Activated naive CD8-positive, alpha-beta T cell (primary cell): ENCODE data around the gene RASAL3.
"Not testable (repeated sequence)": the region's sequence is repeated elsewhere in the genome, so short reads cannot be mapped to it uniquely, and the experiment has no call there.

Source experiments
- H3K27ac Mint-ChIP-seq: one replicate; pipeline ENCODE4 v1.8.0; 2021; ENCODE audit warnings: mixed read lengths
- H3K27me3 Mint-ChIP-seq: one replicate; pipeline ENCODE4 v1.8.0; 2021; ENCODE audit warnings: mixed read lengths
- H3K36me3 Mint-ChIP-seq: one replicate; pipeline ENCODE4 v1.8.0; 2021; ENCODE audit warnings: mixed read lengths
- H3K4me1 Mint-ChIP-seq: one replicate; pipeline ENCODE4 v1.8.0; 2021; ENCODE audit warnings: low read depth, mixed read lengths
- H3K4me3 Mint-ChIP-seq: one replicate; pipeline ENCODE4 v1.8.0; 2021; ENCODE audit warnings: mild to moderate bottlenecking, mixed read lengths
- H3K9me3 Mint-ChIP-seq: one replicate; pipeline ENCODE4 v1.8.0; 2021; ENCODE audit warnings: low read depth, mixed read lengths

RASAL3 gene

DNA sequence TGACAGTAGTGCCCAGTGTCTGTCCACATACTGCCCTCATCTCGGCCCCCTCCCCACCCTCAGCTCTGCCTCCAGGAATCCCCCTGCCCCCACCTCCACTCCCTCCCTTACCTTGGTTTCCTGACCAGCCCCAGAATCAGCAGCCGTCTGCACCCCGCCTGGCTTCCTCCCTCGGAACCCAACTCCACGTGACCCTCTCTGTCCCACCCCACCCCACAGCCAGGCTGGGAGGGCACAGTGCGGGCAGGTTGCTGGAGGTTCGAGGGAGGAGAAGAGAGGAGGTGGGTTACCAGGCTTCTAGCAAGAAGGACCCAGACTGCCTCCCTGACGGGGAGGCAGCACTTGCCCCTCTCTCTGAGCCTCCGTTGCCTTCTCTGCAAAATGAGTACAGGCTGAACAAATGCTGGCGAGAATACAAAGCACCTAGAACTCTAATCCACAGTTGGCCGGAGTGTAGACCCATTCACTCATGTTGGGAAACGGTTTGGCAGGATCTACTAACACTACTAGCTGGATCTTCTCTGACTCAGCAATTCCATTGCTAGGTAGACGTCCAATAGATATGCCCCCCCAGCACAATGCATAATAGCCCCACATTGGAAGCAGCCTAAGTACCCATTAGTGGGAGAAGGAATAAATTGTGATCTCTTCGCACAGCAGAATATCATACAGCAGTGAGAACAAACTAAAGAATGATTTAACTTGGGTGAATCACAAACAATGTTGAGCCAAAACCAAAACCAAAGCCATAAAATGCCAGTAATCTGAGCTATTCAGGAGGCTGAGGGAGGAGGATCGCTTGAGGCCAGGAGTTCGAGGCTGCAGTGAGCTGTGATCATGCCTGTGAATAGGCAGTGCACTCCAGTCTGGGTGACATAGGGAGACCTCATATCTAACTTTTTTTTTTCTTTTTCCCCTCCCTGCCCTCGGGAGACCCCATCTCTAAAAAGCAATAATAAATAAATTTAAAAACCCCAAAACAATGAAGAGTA lies at the start of gene RASAL3:
RASAL3 (minus strand) TSS at position 151 of the 992 bp plus-strand sequence. CDS start 186 bp downstream, outside the sequence.
- Mint-ChIP-seq H3K4me3 (peak within 1 kb of the TSS; percentile 94), H3K27me3 (no peaks in the 10 kb centered on the region), H3K4me1 (peaks cover 70% of the 10 kb centered on the region), H3K27ac (peak within 1 kb of the TSS; percentile 95), H3K36me3 (peaks cover 4% of the 10 kb centered on the region), H3K9me3 (no peaks in the 10 kb centered on the region)

- peaks cover 4% of the 10 kb centered on the region for H3K9me3 Mint-ChIP-seq
- peaks cover 4% of the 10 kb centered on the region for H3K36me3 Mint-ChIP-seq
- no peak overlapping the region for H3K4me3 Mint-ChIP-seq
- peaks cover 47% of the 10 kb centered on the region for H3K4me1 Mint-ChIP-seq
- no peaks in the 10 kb centered on the region for H3K27me3 Mint-ChIP-seq
- no peak overlapping the region for H3K27ac Mint-ChIP-seq
Observed at GRCh38 chr19:15511671-15512424, 47.5 kb upstream of the RASAL3 start.

DNA sequence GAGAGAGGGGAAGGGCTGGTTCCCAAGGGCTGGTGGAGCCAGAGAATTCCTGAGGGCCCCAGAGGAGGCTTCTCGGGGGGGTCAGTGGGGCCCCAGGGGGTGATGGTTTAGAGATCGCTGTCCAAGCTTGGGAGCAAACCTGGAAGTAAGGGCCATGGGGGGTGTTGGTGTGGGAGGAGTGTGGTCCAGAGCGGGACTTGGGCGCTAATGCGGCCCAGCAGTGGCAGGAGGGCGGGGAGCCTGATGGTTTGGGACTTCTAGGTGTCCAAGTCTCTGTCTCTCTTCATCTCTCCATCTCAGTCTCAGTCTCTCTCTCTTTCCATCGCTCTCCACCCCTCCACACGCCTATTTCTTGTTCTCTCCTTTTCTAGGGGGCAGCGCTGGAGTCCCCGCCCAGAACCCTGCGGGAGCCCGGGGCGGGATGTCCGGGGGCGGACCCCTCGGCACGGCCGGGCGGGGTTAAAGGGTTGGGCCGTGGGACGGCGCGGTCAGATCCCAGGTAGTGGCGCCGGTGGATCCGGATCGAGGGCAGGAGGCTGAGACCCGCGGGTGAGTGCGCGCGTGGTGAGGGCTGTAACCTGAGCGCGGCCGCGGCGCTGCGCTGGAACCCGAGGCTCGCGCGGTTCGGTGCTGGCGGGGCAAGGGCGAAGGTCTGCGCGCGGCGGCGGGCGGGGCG lies 43.8 kb upstream of the RASAL3 start, which contains the start of gene CYP4F22:
CYP4F22 (plus strand) TSS at position 491 of the 676 bp plus-strand sequence. CDS start 16,812 bp downstream, outside the sequence.
- no peaks in the 10 kb centered on the region for H3K36me3 Mint-ChIP-seq
- H3K27ac Mint-ChIP-seq, result no peak within 1 kb of the TSS
- H3K9me3 Mint-ChIP-seq, result no peaks in the 10 kb centered on the region
- H3K4me3 Mint-ChIP-seq, result peak within 1 kb of the TSS; percentile 85
- peaks cover 26% of the 10 kb centered on the region for H3K4me1 Mint-ChIP-seq
- H3K27me3 Mint-ChIP-seq, result no peaks in the 10 kb centered on the region

DNA sequence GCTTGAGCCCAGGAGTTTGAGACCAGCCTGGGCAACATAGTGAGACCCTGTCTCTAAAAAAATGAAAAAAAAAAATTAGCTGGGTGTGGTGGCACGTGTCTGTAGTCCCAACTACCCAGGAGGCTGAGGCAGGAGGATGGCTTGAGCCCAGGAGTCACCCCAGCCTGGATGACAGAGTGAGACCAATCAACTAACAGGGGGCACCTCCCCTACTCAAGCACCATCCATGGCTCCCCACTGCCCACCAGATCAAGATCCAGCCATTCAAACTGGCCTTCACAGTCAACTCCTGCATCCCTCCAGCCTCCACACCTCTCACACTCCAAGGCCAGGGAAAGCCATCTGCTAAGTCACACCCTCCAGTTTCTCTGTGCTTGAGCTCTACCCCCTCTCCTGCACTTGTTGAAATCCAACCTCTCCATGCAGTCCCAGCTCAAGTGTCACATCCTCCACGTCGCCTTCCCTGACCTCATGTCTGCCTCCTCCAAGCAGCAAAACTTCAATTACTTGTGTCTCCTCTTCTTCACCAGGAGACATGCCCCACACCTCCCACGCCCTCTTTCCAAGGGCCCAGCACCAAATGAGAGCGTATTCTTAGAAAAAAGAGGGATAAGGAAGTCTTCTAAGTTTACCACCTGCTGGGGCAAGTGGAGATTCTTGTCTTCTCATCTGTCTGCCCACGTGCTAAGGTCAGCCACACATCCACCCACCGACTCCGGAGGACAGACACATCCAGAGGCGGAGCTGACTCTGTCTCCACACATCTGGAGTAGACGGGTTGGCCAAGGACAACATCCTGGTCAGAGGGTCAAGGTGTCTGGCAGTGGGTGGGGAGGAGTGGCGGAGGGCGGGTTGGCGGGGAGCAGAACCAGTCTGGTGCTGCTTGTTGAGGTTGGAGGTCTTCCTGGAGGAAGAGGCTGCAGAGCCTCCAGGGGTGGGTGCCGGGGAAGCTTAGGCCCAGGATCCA lies 43.0 kb upstream of the RASAL3 start:
- Mint-ChIP-seq H3K4me3 (peak overlapping the region; percentile 85), H3K27me3 (no peaks in the 10 kb centered on the region), H3K9me3 (no peaks in the 10 kb centered on the region), H3K4me1 (peaks cover 26% of the 10 kb centered on the region), H3K36me3 (no peaks in the 10 kb centered on the region), H3K27ac (no peak overlapping the region)

DNA sequence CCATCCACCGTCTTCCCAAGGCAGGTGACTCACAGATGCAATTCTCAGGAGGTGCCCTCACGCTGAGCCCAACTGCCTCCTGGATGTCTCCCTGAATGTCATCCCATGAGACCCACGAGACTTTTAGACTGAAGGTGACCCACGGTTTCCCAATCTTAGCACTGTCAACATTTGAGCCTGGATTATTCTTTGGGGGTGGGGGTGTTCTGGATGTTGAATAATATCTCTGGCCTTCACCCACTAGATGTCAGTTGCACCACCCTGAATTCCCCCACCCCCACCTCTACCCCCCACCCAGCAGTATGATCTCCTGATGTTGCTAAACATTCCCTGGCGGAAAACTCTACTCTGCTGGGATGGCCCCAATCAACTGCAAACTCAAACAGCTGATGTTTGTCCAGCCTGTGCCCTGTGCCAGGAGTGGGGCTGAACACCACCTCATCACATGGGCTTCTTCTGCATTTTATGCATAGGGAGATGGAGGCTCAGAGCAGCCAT lies 41.8 kb upstream of the RASAL3 start:
- Mint-ChIP-seq H3K27me3 (no peaks in the 10 kb centered on the region), H3K4me1 (peaks cover 29% of the 10 kb centered on the region), H3K27ac (no peak overlapping the region), H3K4me3 (no peak overlapping the region), H3K9me3 (no peaks in the 10 kb centered on the region), H3K36me3 (no peaks in the 10 kb centered on the region)

DNA sequence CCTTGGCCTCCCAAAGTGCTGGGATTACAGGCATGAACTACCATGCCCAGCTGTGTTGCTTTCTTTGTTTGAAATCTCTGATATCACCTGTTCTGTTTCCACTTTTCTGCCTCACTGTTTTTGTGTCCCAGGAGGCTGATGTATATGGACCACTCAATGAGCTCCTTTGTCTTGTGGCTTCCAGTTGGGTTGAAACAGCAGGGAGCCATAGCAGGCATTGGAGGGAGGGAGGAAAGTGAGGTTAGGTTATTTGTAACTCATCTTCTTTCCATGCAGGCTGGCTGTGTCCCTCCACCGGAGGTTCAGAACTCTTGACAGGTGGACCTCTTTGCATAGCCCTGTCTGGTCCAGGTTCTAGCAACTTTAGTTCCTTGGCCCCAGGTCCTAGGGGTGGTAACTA lies 37.9 kb upstream of the RASAL3 start:
- H3K4me3 Mint-ChIP-seq, result no peak overlapping the region
- H3K36me3 Mint-ChIP-seq, result no peaks in the 10 kb centered on the region
- H3K27ac Mint-ChIP-seq, result no peak overlapping the region
- H3K27me3 Mint-ChIP-seq, result no peaks in the 10 kb centered on the region
- no peaks in the 10 kb centered on the region for H3K9me3 Mint-ChIP-seq
- H3K4me1 Mint-ChIP-seq, result peaks cover 21% of the 10 kb centered on the region

DNA sequence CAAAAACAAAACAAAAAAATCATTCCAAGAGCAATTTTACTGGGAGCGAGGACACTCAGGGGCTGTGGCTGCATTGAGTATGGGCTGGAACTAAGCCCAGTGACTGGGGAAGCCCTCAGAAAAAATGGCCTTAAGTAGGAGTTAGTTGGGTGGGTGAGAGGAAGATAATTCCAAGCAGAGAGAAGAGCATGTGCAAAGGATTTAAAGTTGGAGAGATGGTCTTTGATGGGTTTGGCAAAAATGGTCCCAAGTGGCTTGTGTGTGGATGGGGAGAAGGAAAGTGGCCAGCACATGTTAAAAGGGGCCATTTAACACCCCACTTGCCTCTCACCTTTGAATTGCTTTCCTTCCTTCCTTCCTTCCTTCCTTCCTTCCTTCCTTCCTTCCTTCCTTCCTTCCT lies 37.3 kb upstream of the RASAL3 start:
- Mint-ChIP-seq H3K27me3 (no peaks in the 10 kb centered on the region), H3K4me1 (peaks cover 21% of the 10 kb centered on the region), H3K4me3 (no peak overlapping the region), H3K9me3 (no peaks in the 10 kb centered on the region), H3K36me3 (no peaks in the 10 kb centered on the region), H3K27ac (no peak overlapping the region)

DNA sequence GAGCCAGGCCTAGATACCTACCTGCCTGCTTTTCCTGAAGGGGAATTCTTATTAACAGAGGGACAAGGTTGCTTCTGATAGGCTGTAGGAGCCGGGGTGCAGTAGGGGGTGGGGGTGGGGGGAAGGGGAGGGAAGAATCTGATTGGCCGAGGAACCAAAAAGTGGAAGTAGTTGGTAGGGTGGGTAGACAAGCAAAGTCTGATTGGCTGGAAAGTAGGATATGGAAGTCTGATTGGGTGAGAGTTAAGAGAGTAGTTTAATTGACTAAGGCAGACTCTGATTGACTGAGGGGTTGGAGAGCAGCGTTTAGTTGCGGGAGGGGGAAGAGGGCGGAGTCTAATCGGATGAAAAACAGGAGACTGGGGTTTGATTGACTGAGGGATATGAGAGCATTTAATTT lies 34.6 kb upstream of the RASAL3 start:
- Mint-ChIP-seq H3K36me3 (no peaks in the 10 kb centered on the region), H3K27me3 (no peaks in the 10 kb centered on the region), H3K4me1 (peaks cover 21% of the 10 kb centered on the region), H3K27ac (no peak overlapping the region), H3K4me3 (no peak overlapping the region), H3K9me3 (no peaks in the 10 kb centered on the region)

DNA sequence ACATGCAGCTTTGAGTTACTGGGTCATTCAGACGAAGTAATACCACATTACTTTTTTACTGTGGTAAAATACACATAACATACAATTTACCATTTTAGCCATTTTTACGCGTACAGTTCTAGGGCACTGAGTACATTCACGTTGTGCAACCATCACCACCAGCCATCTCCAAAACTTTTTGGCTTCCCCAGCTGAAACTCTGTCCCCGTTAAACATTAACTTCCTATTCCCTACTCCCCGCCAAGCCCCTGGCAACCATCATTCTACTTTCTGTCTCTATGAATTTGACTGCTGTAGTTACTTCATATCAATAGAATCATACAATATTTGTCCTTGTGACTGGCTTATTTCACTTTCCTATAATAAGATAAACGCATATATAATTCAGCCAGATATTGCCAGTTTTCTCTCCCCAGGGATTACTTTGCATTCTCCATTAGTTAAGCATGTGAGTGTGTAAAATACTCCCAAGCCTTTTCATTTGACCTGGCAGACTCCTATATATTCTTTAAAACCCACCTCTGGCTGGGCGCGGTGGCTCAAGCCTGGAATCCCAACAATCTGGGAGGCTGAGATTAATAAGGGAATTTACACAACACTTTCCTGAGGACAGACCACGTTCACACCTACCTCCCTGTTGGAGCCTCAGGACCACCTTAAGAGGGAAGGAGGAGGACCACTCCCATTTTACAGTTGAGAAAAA lies 34.0 kb upstream of the RASAL3 start:
- no peak overlapping the region for H3K4me3 Mint-ChIP-seq
- H3K4me1 Mint-ChIP-seq, result peaks cover 21% of the 10 kb centered on the region
- no peaks in the 10 kb centered on the region for H3K36me3 Mint-ChIP-seq
- H3K27ac Mint-ChIP-seq, result no peak overlapping the region
- H3K27me3 Mint-ChIP-seq, result no peaks in the 10 kb centered on the region
- no peaks in the 10 kb centered on the region for H3K9me3 Mint-ChIP-seq

GRCh38 chr19:15495151-15495550 lies 30.8 kb upstream of the RASAL3 start:
- Mint-ChIP-seq H3K4me1 (peaks cover 10% of the 10 kb centered on the region), H3K4me3 (no peak overlapping the region), H3K9me3 (no peaks in the 10 kb centered on the region), H3K27me3 (no peaks in the 10 kb centered on the region), H3K36me3 (no peaks in the 10 kb centered on the region), H3K27ac (no peak overlapping the region)

DNA sequence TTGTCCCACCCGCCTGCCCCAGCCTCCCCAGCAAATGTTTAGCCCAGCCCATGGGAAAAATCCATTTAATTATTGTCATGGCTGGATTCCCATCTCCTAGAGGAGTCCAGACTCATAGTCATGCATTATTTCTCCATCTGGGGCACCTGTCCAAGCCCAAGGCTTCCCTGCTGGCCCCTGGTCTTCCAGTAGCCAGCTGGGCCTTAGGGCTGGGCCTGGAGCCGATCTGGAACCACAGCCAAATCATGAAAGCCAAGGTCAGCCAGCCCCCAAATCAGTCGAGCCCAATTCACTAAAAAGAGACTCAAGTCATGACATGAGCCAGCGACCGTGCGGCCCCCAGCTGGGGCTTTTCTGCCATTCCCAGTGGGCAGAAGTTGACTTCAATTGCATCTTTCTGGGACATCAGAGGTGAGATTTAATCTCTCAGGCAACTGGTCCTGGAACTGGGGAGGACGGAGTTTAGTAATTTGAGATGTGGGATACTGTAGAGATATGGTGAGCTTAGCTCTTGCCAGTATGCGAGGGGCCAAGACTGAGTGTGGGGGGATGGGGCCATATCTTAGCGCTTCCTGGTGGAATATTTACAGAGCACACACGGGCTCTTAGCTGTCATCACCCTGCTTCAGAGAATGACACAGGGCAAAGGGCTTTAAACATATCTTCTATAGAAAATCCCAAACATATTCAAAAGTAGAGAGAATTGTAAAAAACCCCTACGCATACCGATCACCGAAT lies 24.3 kb upstream of the RASAL3 start:
- no peaks in the 10 kb centered on the region for H3K27me3 Mint-ChIP-seq
- no peak overlapping the region for H3K4me3 Mint-ChIP-seq
- no peaks in the 10 kb centered on the region for H3K9me3 Mint-ChIP-seq
- H3K4me1 Mint-ChIP-seq, result peaks cover 2% of the 10 kb centered on the region
- H3K36me3 Mint-ChIP-seq, result no peaks in the 10 kb centered on the region
- H3K27ac Mint-ChIP-seq, result no peak overlapping the region

GRCh38 chr19:15487038-15487437 lies 22.7 kb upstream of the RASAL3 start:
- Mint-ChIP-seq H3K27me3 (no peaks in the 10 kb centered on the region), H3K9me3 (no peaks in the 10 kb centered on the region), H3K4me3 (no peak overlapping the region), H3K36me3 (no peaks in the 10 kb centered on the region), H3K4me1 (peaks cover 10% of the 10 kb centered on the region), H3K27ac (no peak overlapping the region)

- not testable (repeated sequence) for H3K36me3 Mint-ChIP-seq, H3K27ac Mint-ChIP-seq, H3K27me3 Mint-ChIP-seq, H3K4me3 Mint-ChIP-seq, H3K4me1 Mint-ChIP-seq, H3K9me3 Mint-ChIP-seq
Observed at GRCh38 chr19:15485768-15486167, 21.4 kb upstream of the RASAL3 start.
